SK-N-SH (cell line): ENCODE data around the gene PCDHB14. TPM values are rescaled to one million over a fixed set of nuclear protein-coding genes. Genes with fewer than 3 reads are reported as not detected.
A peak's percentile ranks its signal among the peaks of the same experiment; 100 is the strongest.
"Not testable (repeated sequence)": the region's sequence is repeated elsewhere in the genome, so short reads cannot be mapped to it uniquely, and the experiment has no call there.

ENCODE experiments used
- CTCF ChIA-PET: fragments of 300-600, 350-600 bp; formaldehyde crosslinking; extraction: SDS; loops from one replicate; lab custom pipeline; 2021; lab: Yijun Ruan, JAX
- POLR2A ChIA-PET: fragments of 350-600 bp; sonication (Branson Sonifier 250); formaldehyde crosslinking; extraction: SDS; loops from one replicate; lab custom pipeline; 2020; ENCODE audit warnings: antibody characterized with exemption, inconsistent platforms; lab: Yijun Ruan, JAX
- DNase-seq: peaks from one replicate; pipeline ENCODE4 v3.0.0; 2012
- H2AFZ ChIP-seq: fragments of 200-600 bp; sonication (generic); 2 replicates; pipeline ENCODE4 v1.8.1; 2016; ENCODE audit warnings: antibody characterized with exemption, mild to moderate bottlenecking, low read depth
- H3F3A ChIP-seq: fragments of 200-600 bp; sonication (generic); replicated peaks from 2 replicates; pipeline ENCODE3; 2016; ENCODE audit warnings: antibody characterized with exemption, mild to moderate bottlenecking; ENCODE audit not compliant: insufficient read depth
- H3K27ac ChIP-seq, 2 experiments: fragments of 200-500 bp in 1 of 2; fragments of 200-600 bp in 1 of 2; sonication (Bioruptor generic) in 1 of 2; sonication (generic), shearing (Covaris generic) in 1 of 2; 2 replicates each; pipeline versions ENCODE4 v1.5.1 to v1.6.1; 2014 to 2016; ENCODE audit warnings: low read depth in 2 of 2, inconsistent platforms in 1 of 2, low read length in 1 of 2, mild to moderate bottlenecking in 1 of 2, mixed read lengths in 1 of 2
- H3K27me3 ChIP-seq: fragments of 200-600 bp; sonication (generic), shearing (Covaris generic); 2 replicates; pipeline ENCODE4 v1.6.1; 2016; ENCODE audit warnings: mixed run types; ENCODE audit not compliant: insufficient read depth
- H3K36me3 ChIP-seq, 2 experiments: fragments of 200-500 bp in 1 of 2; fragments of 200-600 bp in 1 of 2; sonication (Bioruptor generic) in 1 of 2; sonication (generic) in 1 of 2; replicated peaks in 1 of 2; 2 replicates each; pipeline versions ENCODE3 to v1.5.1; 2014 to 2016; ENCODE audit warnings: low read length in 1 of 2, mild to moderate bottlenecking in 1 of 2; ENCODE audit not compliant: insufficient read depth in 2 of 2, control insufficient read depth in 1 of 2
- H3K4me1 ChIP-seq, 2 experiments: fragments of 200-500 bp in 1 of 2; fragments of 200-600 bp in 1 of 2; sonication (Bioruptor generic) in 1 of 2; sonication (generic), shearing (Covaris generic) in 1 of 2; 2 replicates each; pipeline versions ENCODE4 v1.5.1 to v1.6.1; 2014 to 2016; ENCODE audit warnings: low read depth in 1 of 2, low read length in 1 of 2, mixed run types in 1 of 2; ENCODE audit not compliant: insufficient read depth in 2 of 2, control insufficient read depth in 1 of 2
- H3K4me2 ChIP-seq: fragments of 200-600 bp; sonication (generic), shearing (Covaris generic); 2 replicates; pipeline ENCODE4 v1.6.1; 2017; ENCODE audit warnings: mixed run types
- H3K4me3 ChIP-seq, 2 experiments: fragments of 200-500 bp in 1 of 2; fragments of 200-600 bp in 1 of 2; sonication (Bioruptor generic) in 1 of 2; sonication (generic), shearing (Covaris generic) in 1 of 2; 2 replicates each; pipeline versions ENCODE4 v1.5.1 to v1.8.1; 2014 to 2016; ENCODE audit warnings: low read depth in 2 of 2, inconsistent platforms in 1 of 2, low read length in 1 of 2, mild to moderate bottlenecking in 1 of 2, mixed read lengths in 1 of 2, moderate library complexity in 1 of 2
- H3K79me2 ChIP-seq: fragments of 200-600 bp; sonication (generic); 2 replicates; pipeline ENCODE4 v1.8.1; 2017; ENCODE audit warnings: mild to moderate bottlenecking; ENCODE audit not compliant: insufficient read depth
- H3K9ac ChIP-seq: fragments of 200-600 bp; sonication (generic); 2 replicates; pipeline ENCODE4 v1.6.1; 2017; ENCODE audit warnings: mixed run types
- H3K9me2 ChIP-seq: fragments of 200-600 bp; sonication (generic); 2 replicates; pipeline ENCODE4 v1.6.1; 2017; ENCODE audit warnings: mixed run types
- H3K9me3 ChIP-seq: fragments of 200-600 bp; sonication (generic); 2 replicates; pipeline ENCODE4 v1.6.1; 2017; ENCODE audit warnings: mixed run types, mild to moderate bottlenecking, moderate library complexity
- H4K20me1 ChIP-seq: fragments of 200-600 bp; sonication (generic); 2 replicates; pipeline ENCODE4 v1.6.1; 2017; ENCODE audit warnings: mild to moderate bottlenecking, mixed run types; ENCODE audit not compliant: insufficient read depth
- CHD2 ChIP-seq: fragments of 150-350 bp; IDR thresholded peaks from 2 replicates; pipeline ENCODE4 v1.6.1; 2018; ENCODE audit warnings: low read length; ENCODE audit not compliant: partially characterized antibody
- FOXM1 ChIP-seq: IDR thresholded peaks from 2 replicates; pipeline ENCODE4 v1.4.0; 2012; ENCODE audit warnings: low read depth, mild to moderate bottlenecking
- MEF2A ChIP-seq: IDR thresholded peaks from 2 replicates; pipeline ENCODE4 v1.4.0; 2012; ENCODE audit warnings: low read depth, borderline replicate concordance
- RAD21 ChIP-seq: IDR thresholded peaks from 2 replicates; pipeline ENCODE4 v1.6.1; 2012; ENCODE audit warnings: mild to moderate bottlenecking, low read length
- RCOR1 ChIP-seq: fragments of 150-350 bp; IDR thresholded peaks from 2 replicates; pipeline ENCODE4 v1.6.1; 2017; ENCODE audit warnings: antibody characterized with exemption, low read length
- WGBS: methylation state at CpG from one replicate; pipeline ENCODE4 v1.1.6; 2017; ENCODE audit warnings: low lambda C conversion rate; 5-methylcytosine and 5-hydroxymethylcytosine counted together
- polyA plus RNA-seq, 3 experiments: library from polyadenylated mRNA; depleted of rRNA; stranded (reverse); fragments of >200 nt; gene quantifications; 2 replicates each; pipeline ENCODE4 v1.2.3, GENCODE V29; 2012
- TF ChIP-seq, protein P1 (sequence below): fragments of 150-350 bp; IDR thresholded peaks from 2 replicates; pipeline ENCODE4 v1.6.1; 2017; ENCODE audit warnings: antibody characterized with exemption, low read length, low read depth, borderline replicate concordance
- TF ChIP-seq, protein P2 (sequence below): fragments of 200-600 bp; sonication (generic); IDR thresholded peaks from 2 replicates; pipeline ENCODE4 v1.6.1; 2017; ENCODE audit warnings: antibody characterized with exemption, mild to moderate bottlenecking, moderate library complexity

PCDHB14 gene
- polyA plus RNA-seq, 1 of the 3 experiments (the other 2 are of a cell fraction): 9.7 TPM

DNA sequence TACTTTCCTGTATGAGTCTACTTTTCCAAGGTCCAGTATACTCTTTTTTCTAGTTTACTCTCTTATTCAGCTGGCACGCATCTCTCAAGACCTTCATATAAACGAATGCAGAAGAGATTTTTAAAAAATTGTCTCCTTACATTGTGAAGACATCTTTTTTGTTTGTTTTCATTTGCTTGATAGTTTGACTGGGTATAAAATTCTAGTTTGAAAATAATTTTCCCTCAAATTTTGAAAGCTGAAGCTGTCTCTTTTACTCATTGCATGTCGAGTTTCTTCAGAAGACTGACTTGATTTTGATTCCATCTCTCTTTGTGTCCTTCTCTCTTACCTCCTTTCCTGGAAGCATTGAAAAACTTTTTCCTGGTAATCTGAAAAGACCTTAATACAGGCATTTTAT is 26.8 kb upstream of the PCDHB14 start (continued):
- TF ChIP-seq MEF2A (no peak), RAD21 (no peak), FOXM1 (no peak), RCOR1 (no peak)
- TF ChIP-seq, protein P1, sequence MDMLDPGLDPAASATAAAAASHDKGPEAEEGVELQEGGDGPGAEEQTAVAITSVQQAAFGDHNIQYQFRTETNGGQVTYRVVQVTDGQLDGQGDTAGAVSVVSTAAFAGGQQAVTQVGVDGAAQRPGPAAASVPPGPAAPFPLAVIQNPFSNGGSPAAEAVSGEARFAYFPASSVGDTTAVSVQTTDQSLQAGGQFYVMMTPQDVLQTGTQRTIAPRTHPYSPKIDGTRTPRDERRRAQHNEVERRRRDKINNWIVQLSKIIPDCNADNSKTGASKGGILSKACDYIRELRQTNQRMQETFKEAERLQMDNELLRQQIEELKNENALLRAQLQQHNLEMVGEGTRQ: no peak

DNA sequence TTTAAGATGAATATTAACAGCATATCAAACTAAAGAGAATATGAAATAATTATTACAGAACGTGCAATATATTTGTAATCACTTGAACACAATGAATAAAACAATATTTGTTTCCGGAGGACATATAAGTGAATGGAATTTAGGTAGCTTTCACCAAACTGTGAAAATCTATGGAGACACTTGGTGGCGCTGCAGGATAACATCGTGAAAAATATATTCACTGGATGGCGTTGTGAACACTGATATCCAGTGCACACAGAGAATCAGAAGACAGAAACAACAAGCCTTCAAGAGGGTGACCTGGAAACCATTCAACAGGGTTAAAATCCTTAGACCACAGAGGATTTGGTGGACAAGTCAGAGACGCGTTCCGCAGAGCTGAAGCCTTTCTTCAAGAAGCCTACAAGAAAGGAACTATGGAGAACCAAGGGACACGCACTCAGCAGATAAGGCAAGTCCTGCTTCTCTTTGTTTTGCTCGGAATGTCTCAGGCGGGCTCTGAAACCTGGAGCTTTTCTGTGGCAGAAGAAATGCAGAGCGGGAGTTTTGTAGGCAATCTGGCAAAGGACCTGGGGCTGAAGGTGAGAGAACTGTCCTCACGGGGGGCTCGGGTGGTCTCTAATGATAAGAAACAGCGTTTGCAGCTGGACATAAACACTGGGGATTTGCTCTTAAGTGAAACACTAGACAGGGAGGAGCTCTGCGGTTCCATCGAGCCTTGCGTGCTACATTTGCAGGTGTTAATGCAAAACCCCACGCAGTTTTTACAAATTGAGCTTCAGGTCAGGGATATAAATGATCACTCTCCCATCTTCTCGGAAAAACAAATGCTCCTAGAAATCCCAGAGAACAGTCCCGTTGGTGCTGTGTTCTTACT is 23.5 kb upstream of the PCDHB14 start, which contains the start of gene PCDHB11:
PCDHB11 (plus strand) TSS at position 269 of the 877 bp plus-strand sequence; CDS start at position 417, 148 bp downstream.
- no peaks in the 10 kb centered on the region for H3K79me2 ChIP-seq
- H3K27ac ChIP-seq: no peak within 1 kb of the TSS
- POLR2A ChIA-PET: interaction anchor here (0.6 kb wide), 1 partner anchor 51 kb away, joined by 3 read pairs; no protein-coding TSS in a partner anchor
- WGBS: 42% methylated on average over 21 of the region's 21 CpGs
- H3K27me3 ChIP-seq: no peaks in the 10 kb centered on the region
- H2AFZ ChIP-seq: no peak within 1 kb of the TSS
- no peaks in the 10 kb centered on the region for H3F3A ChIP-seq
- H3K4me1 ChIP-seq: no peaks in the 10 kb centered on the region
- H3K4me3 ChIP-seq: peak within 1 kb of the TSS; percentile 18 to 26; a peak in 2 of 4 replicates
- no peak within 1 kb of the TSS for H3K9ac ChIP-seq
- H3K9me3 ChIP-seq: peaks cover 9% of the 10 kb centered on the region
- peak; percentile 41 for DNase-seq
- H4K20me1 ChIP-seq: no peaks in the 10 kb centered on the region
- TF ChIP-seq CHD2: no peak
- TF ChIP-seq RAD21: peak; percentile 48
- TF ChIP-seq, protein P2, sequence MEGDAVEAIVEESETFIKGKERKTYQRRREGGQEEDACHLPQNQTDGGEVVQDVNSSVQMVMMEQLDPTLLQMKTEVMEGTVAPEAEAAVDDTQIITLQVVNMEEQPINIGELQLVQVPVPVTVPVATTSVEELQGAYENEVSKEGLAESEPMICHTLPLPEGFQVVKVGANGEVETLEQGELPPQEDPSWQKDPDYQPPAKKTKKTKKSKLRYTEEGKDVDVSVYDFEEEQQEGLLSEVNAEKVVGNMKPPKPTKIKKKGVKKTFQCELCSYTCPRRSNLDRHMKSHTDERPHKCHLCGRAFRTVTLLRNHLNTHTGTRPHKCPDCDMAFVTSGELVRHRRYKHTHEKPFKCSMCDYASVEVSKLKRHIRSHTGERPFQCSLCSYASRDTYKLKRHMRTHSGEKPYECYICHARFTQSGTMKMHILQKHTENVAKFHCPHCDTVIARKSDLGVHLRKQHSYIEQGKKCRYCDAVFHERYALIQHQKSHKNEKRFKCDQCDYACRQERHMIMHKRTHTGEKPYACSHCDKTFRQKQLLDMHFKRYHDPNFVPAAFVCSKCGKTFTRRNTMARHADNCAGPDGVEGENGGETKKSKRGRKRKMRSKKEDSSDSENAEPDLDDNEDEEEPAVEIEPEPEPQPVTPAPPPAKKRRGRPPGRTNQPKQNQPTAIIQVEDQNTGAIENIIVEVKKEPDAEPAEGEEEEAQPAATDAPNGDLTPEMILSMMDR: peak; percentile 39
- CTCF ChIA-PET: interaction anchor here (0.7 to 2.7 kb wide), 19 partner anchors 9 to 368 kb away, joined by 3 to 15 read pairs (median 5); partner anchors contain the start of genes PCDHA8, PCDHB12, PCDHB14 and PCDHB16
- H3K9me2 ChIP-seq: no peaks in the 10 kb centered on the region
- no peak within 1 kb of the TSS for H3K4me2 ChIP-seq
- H3K36me3 ChIP-seq: no peaks in the 10 kb centered on the region

DNA sequence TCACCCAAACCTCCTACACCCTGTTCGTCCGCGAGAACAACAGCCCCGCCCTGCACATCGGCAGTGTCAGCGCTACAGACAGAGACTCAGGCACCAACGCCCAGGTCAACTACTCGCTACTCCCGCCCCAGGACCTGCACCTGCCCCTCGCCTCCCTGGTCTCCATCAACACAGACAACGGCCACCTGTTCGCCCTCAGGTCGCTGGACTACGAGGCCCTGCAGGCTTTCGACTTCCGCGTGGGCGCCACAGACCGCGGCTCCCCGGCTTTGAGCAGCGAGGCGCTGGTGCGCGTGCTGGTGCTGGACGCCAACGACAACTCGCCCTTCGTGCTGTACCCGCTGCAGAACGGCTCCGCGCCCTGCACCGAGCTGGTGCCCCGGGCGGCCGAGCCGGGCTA is 22.0 kb upstream of the PCDHB14 start:
- H3K4me1 ChIP-seq, CTCF ChIA-PET: not testable (repeated sequence)

DNA sequence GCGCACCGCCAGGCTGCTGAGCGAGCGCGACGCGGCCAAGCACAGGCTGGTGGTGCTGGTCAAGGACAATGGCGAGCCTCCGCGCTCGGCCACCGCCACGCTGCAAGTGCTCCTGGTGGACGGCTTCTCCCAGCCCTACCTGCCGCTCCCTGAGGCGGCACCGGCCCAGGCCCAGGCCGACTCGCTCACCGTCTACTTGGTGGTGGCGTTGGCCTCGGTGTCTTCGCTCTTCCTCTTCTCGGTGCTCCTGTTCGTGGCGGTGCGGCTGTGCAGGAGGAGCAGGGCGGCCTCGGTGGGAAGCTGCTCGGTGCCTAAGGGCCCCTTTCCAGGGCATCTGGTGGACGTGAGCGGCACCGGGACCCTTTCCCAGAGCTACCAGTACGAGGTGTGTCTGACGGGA is 21.5 kb upstream of the PCDHB14 start:
- H3K9me3 ChIP-seq, H3K79me2 ChIP-seq, H3K27me3 ChIP-seq, H3K9ac ChIP-seq, H3K27ac ChIP-seq, H3K36me3 ChIP-seq, H3K4me3 ChIP-seq, DNase-seq, POLR2A ChIA-PET, H3K9me2 ChIP-seq, H3K4me1 ChIP-seq, H3K4me2 ChIP-seq, H4K20me1 ChIP-seq, H3F3A ChIP-seq, H2AFZ ChIP-seq: not testable (repeated sequence)
- CTCF ChIA-PET: interaction anchor here (0.7 to 1.6 kb wide), 2 partner anchors 101 to 363 kb away, joined by 3 to 5 read pairs; partner anchors contain the start of gene PCDHB3
- WGBS: 79% methylated on average over 22 of the region's 35 CpGs

More for the DNA sequence above, 22.0 kb upstream of the PCDHB14 start:
- H3K9me3 ChIP-seq, H3K9ac ChIP-seq, H3K9me2 ChIP-seq, H3K36me3 ChIP-seq, POLR2A ChIA-PET, H3K79me2 ChIP-seq, H2AFZ ChIP-seq, H3K4me3 ChIP-seq, H3K27ac ChIP-seq, DNase-seq, H3K27me3 ChIP-seq, H4K20me1 ChIP-seq, H3K4me2 ChIP-seq, H3F3A ChIP-seq: not testable (repeated sequence)
- 77% methylated on average over 16 of the region's 38 CpGs for WGBS
